GM19324 (cell line): Measurements from ENCODE around the gene ENPP5.

ENCODE experiments used
- ATAC-seq: cut with Tn5 transposase; IDR thresholded peaks from one replicate; pipeline ENCODE4 v1.9.1; 2021; ENCODE audit warnings: mild to moderate bottlenecking, moderate library complexity; ENCODE audit not compliant: unreplicated experiment, low FRiP score

Gene ENPP5

GRCh38 chr6:46116289-46116688 is 54.5 kb downstream of the ENPP5 start:
- no peak for ATAC-seq

GRCh38 chr6:46115634-46116033 is 55.1 kb downstream of the ENPP5 start:
- ATAC-seq: no peak

- no peak for ATAC-seq
Measured at GRCh38 chr6:46113370-46113769, 57.4 kb downstream of the ENPP5 start.
